GM23338 (cell line): Measurements from ENCODE around the gene ADPRHL1. TPM values are rescaled to one million over a fixed set of nuclear protein-coding genes. Genes with fewer than 3 reads are reported as not detected.

Experiments
- ATAC-seq: fragments of 200-7000 bp; cut with Tn5 transposase; 3 replicates; pipeline ENCODE4 v1.9.1; 2020
- DNase-seq: peaks from one replicate; pipeline ENCODE4 v3.0.0-alpha.2; 2015; ENCODE audit warnings: low spot score
- H2AFZ ChIP-seq: fragments of 200-600 bp; sonication (generic); 2 replicates; pipeline ENCODE4 v1.8.0; 2016; ENCODE audit warnings: antibody characterized with exemption, mild to moderate bottlenecking, moderate library complexity
- H3F3A ChIP-seq: fragments of 200-600 bp; sonication (generic); replicated peaks from 2 replicates; pipeline ENCODE4 v1.8.0; 2017; ENCODE audit warnings: antibody characterized with exemption, mixed run types, low read depth
- H3K27ac ChIP-seq: fragments of 200-600 bp; sonication (generic); 2 replicates; pipeline ENCODE4 v1.6.1; 2016; ENCODE audit warnings: low read depth
- H3K27me3 ChIP-seq: fragments of 200-600 bp; sonication (generic); 2 replicates; pipeline ENCODE4 v1.8.0; 2016; ENCODE audit warnings: mild to moderate bottlenecking, mixed run types, moderate library complexity; ENCODE audit not compliant: insufficient read depth
- H3K36me3 ChIP-seq: fragments of 200-600 bp; sonication (generic); 2 replicates; pipeline ENCODE4 v1.8.0; 2016; ENCODE audit warnings: mild to moderate bottlenecking; ENCODE audit not compliant: insufficient read depth
- H3K4me1 ChIP-seq: fragments of 200-600 bp; sonication (generic); 2 replicates; pipeline ENCODE4 v1.8.0; 2016; ENCODE audit warnings: mild to moderate bottlenecking, moderate library complexity; ENCODE audit not compliant: insufficient read depth
- H3K4me2 ChIP-seq: fragments of 200-600 bp; sonication (generic); 2 replicates; pipeline ENCODE4 v1.7.1; 2017; ENCODE audit warnings: mixed run types
- H3K4me3 ChIP-seq: fragments of 200-600 bp; sonication (generic); 2 replicates; pipeline ENCODE4 v1.6.1; 2016; ENCODE audit warnings: mixed run types
- H3K79me2 ChIP-seq: fragments of 200-600 bp; sonication (generic); replicated peaks from 2 replicates; pipeline ENCODE4 v1.8.0; 2017; ENCODE audit warnings: mild to moderate bottlenecking; ENCODE audit not compliant: insufficient read depth
- H3K9me2 ChIP-seq: fragments of 200-600 bp; sonication (generic); 2 replicates; pipeline ENCODE4 v1.8.0; 2017; ENCODE audit not compliant: insufficient read depth
- H4K20me1 ChIP-seq: fragments of 200-600 bp; sonication (generic); replicated peaks from 2 replicates; pipeline ENCODE4 v1.8.0; 2017; ENCODE audit warnings: mild to moderate bottlenecking; ENCODE audit not compliant: insufficient read depth
- H3K27ac Mint-ChIP-seq: 2 replicates; pipeline ENCODE4 v1.8.0; 2020; ENCODE audit warnings: inconsistent platforms, mild to moderate bottlenecking, moderate library complexity, mixed read lengths
- H3K27me3 Mint-ChIP-seq: 3 replicates; pipeline ENCODE4 v1.8.0; 2022; ENCODE audit warnings: low read depth, mild to moderate bottlenecking, moderate library complexity, mixed read lengths, inconsistent platforms; ENCODE audit not compliant: insufficient read depth, poor library complexity
- H3K36me3 Mint-ChIP-seq: 3 replicates; pipeline ENCODE4 v1.8.0; 2021; ENCODE audit warnings: low read depth, mild to moderate bottlenecking, inconsistent platforms, moderate library complexity, mixed read lengths
- H3K4me1 Mint-ChIP-seq: 3 replicates; pipeline ENCODE4 v1.8.0; 2020; ENCODE audit warnings: mild to moderate bottlenecking, inconsistent platforms, mixed read lengths
- H3K4me3 Mint-ChIP-seq: 3 replicates; pipeline ENCODE4 v1.8.0; 2021; ENCODE audit warnings: moderate library complexity, mild to moderate bottlenecking, inconsistent platforms, mixed read lengths
- H3K9me3 Mint-ChIP-seq: 3 replicates; pipeline ENCODE4 v1.8.0; 2020; ENCODE audit warnings: moderate library complexity, mild to moderate bottlenecking, inconsistent platforms, mixed read lengths
- CREB1 ChIP-seq: fragments of 250-450 bp; sonication (Bioruptor Pico); IDR thresholded peaks from 2 replicates; pipeline ENCODE4 v1.5.0; 2020; ENCODE audit warnings: low read depth, mild to moderate bottlenecking, moderate library complexity
- CTCF ChIP-seq, 2 experiments: fragments of 200-600 bp in 1 of 2; sonication (generic) in 1 of 2; conservative IDR thresholded peaks; 2 replicates each; pipeline versions ENCODE4 v1.5.1 to v1.6.1; 2016 to 2017; ENCODE audit warnings: antibody characterized with exemption in 2 of 2, low read depth in 2 of 2, mild to moderate bottlenecking in 2 of 2, moderate library complexity in 1 of 2
- EZH2 ChIP-seq: fragments of 200-600 bp; sonication (generic); IDR thresholded peaks from one replicate; pipeline ENCODE4 v1.8.0; 2017; ENCODE audit warnings: antibody characterized with exemption, mild to moderate bottlenecking, low read depth; ENCODE audit not compliant: unreplicated experiment
- EZH2phosphoT487 ChIP-seq: fragments of 200-600 bp; sonication (generic); IDR thresholded peaks from one replicate; pipeline ENCODE4 v1.8.1; 2018; ENCODE audit warnings: antibody characterized with exemption; ENCODE audit not compliant: unreplicated experiment
- JUNB ChIP-seq: IDR thresholded peaks from one replicate; pipeline ENCODE4 v1.6.1; 2016; ENCODE audit warnings: antibody characterized with exemption; ENCODE audit not compliant: unreplicated experiment
- NANOG ChIP-seq: IDR thresholded peaks from 2 replicates; pipeline ENCODE4 v1.6.1; 2016; ENCODE audit warnings: antibody characterized with exemption, borderline replicate concordance
- POLR2AphosphoS5 ChIP-seq: IDR thresholded peaks from 2 replicates; pipeline ENCODE4 v1.6.1; 2016; ENCODE audit warnings: antibody characterized with exemption, low read depth
- STAT1 ChIP-seq: IDR thresholded peaks from one replicate; pipeline ENCODE4 v1.6.1; 2016; ENCODE audit warnings: antibody characterized with exemption; ENCODE audit not compliant: unreplicated experiment
- ZNF114 ChIP-seq: fragments of 250-450 bp; sonication (Bioruptor Pico); IDR thresholded peaks from 2 replicates; pipeline ENCODE4 v1.5.0; 2020; ENCODE audit warnings: mild to moderate bottlenecking, moderate library complexity
- ZNF331 ChIP-seq: fragments of 250-450 bp; sonication (Bioruptor Pico); IDR thresholded peaks from 2 replicates; pipeline ENCODE4 v1.5.0; 2020; ENCODE audit warnings: low read depth, mild to moderate bottlenecking, moderate library complexity
- polyA plus RNA-seq: library from polyadenylated mRNA; unstranded; fragments of >200 nt; fragmentation: Nextera tagmentation; extraction: Ambion mirVana; gene quantifications from 2 replicates; pipeline ENCODE4 v1.2.1, GENCODE V29; 2016
- total RNA-seq: library from RNA; depleted of rRNA; stranded (reverse); fragments of >200 nt; shearing (Covaris generic); gene quantifications from 2 replicates; pipeline ENCODE4 v1.2.3, GENCODE V29; 2014
- TF ChIP-seq, protein P1 (sequence below): IDR thresholded peaks from one replicate; pipeline ENCODE4 v1.6.1; 2018; ENCODE audit warnings: antibody characterized with exemption; ENCODE audit not compliant: unreplicated experiment

ADPRHL1 gene
- total and polyA plus RNA-seq, 2 experiments from 2014 or later: 0.80 to 1.0 TPM

DNA sequence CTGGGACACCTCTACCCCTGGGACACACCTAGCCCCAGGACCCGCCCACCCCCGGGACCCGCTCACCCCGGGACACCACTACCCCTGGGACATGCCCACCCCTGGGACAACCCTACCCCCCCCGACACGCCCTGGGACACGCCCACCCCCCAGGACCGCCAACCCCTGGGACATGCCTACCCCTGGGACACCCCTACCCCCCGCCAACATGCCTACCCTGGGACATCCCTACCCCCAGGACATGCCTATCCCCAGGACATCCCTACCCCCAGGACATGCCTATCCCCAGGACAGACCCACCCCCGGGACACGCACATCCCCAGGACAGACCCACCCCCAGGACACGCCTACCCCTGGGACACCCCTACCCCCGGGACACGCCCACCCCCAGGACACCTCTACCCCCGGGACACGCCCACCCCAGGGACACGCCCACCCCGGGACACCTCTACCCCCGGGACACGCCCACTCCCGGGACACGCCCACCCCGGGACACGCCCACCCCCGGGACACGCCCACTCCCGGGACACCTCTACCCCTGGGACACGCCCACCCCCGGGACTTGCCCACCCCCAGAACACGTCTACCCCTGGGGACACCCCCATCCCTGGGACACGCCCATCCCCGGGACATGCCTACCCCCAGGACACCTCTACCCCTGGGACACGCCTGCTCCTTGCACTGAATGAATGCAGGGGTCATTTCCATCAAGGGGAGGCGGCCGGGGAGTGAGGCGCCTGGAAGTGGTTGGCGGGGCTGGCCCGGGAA, 32.3 kb downstream of the ADPRHL1 start (continued):
- no peak for TF ChIP-seq CTCF (conservative IDR thresholded peaks at IDR 0.05; ENCODE audit: low read depth in 2 of 2)
- no peak for TF ChIP-seq POLR2AphosphoS5
- no peak for TF ChIP-seq EZH2phosphoT487
- TF ChIP-seq, protein P1, sequence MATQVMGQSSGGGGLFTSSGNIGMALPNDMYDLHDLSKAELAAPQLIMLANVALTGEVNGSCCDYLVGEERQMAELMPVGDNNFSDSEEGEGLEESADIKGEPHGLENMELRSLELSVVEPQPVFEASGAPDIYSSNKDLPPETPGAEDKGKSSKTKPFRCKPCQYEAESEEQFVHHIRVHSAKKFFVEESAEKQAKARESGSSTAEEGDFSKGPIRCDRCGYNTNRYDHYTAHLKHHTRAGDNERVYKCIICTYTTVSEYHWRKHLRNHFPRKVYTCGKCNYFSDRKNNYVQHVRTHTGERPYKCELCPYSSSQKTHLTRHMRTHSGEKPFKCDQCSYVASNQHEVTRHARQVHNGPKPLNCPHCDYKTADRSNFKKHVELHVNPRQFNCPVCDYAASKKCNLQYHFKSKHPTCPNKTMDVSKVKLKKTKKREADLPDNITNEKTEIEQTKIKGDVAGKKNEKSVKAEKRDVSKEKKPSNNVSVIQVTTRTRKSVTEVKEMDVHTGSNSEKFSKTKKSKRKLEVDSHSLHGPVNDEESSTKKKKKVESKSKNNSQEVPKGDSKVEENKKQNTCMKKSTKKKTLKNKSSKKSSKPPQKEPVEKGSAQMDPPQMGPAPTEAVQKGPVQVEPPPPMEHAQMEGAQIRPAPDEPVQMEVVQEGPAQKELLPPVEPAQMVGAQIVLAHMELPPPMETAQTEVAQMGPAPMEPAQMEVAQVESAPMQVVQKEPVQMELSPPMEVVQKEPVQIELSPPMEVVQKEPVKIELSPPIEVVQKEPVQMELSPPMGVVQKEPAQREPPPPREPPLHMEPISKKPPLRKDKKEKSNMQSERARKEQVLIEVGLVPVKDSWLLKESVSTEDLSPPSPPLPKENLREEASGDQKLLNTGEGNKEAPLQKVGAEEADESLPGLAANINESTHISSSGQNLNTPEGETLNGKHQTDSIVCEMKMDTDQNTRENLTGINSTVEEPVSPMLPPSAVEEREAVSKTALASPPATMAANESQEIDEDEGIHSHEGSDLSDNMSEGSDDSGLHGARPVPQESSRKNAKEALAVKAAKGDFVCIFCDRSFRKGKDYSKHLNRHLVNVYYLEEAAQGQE: no peak
- no peak for TF ChIP-seq ZNF114 (CRISPR knock-in tag)
- TF ChIP-seq EZH2: no peak
- TF ChIP-seq NANOG: no peak

DNA sequence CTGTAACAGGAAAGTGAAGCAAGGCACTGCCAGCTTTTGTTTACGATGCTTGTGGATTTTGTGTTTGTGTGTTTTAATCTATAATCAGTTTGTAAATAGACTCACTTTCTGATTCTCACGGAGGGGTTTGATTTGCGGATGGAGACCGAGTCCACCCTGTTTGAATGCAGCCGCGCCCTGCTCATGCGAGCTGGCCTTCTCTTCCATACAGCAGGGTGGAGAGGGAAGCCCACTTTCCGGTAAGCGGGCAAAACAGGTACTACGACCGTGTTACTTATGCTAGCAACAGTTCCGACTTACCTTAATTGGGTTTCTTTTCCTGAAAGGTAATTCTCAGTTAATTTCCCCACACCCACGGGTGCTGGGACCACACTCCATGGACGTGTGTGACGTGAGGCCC, 33.1 kb downstream of the ADPRHL1 start:
- H3K4me3 ChIP-seq: no peak overlapping the region
- ATAC-seq (no peak), DNase-seq (no peak)
- no peak overlapping the region for H3K27ac ChIP-seq
- H3K4me1 ChIP-seq: no peaks in the 10 kb centered on the region
- Mint-ChIP-seq H3K9me3 (no peaks in the 10 kb centered on the region), H3K36me3 (no peaks in the 10 kb centered on the region), H3K4me1 (peaks cover 3% of the 10 kb centered on the region; the same call in 1 of the 3 replicates), H3K27ac (no peak overlapping the region), H3K27me3 (peaks cover 19% of the 10 kb centered on the region), H3K4me3 (no peak overlapping the region)
- peaks cover 14% of the 10 kb centered on the region; the same call in 1 of the 2 replicates for H3F3A ChIP-seq
- no peaks in the 10 kb centered on the region for H3K36me3 ChIP-seq
- no peaks in the 10 kb centered on the region for H3K27me3 ChIP-seq
- no peaks in the 10 kb centered on the region for H3K79me2 ChIP-seq
- H3K4me2 ChIP-seq: no peak overlapping the region
- H2AFZ ChIP-seq: no peak overlapping the region
- H3K9me2 ChIP-seq: no peaks in the 10 kb centered on the region
- H4K20me1 ChIP-seq: no peaks in the 10 kb centered on the region
- no peak for TF ChIP-seq ZNF331 (CRISPR knock-in tag)
- TF ChIP-seq, protein P1: no peak
- TF ChIP-seq STAT1: no peak
- TF ChIP-seq POLR2AphosphoS5: no peak
- TF ChIP-seq CTCF (conservative IDR thresholded peaks at IDR 0.05; ENCODE audit: low read depth in 2 of 2): no peak
- TF ChIP-seq NANOG: no peak
- no peak for TF ChIP-seq CREB1
- TF ChIP-seq JUNB: no peak
